GM13977 (cell line): Measurements from ENCODE around the gene CFAP43.

Experiments used
- DNase-seq: peaks from one replicate; pipeline ENCODE4 v3.0.0; 2012; ENCODE audit warnings: low spot score
- CTCF ChIP-seq: IDR thresholded peaks from 2 replicates; pipeline ENCODE4 v1.5.1; 2012; ENCODE audit warnings: mild to moderate bottlenecking, control low read depth; ENCODE audit not compliant: insufficient read depth; ENCODE audit errors: extremely low read depth, missing control alignments
- in situ Hi-C: fragments of 300-500 bp; cut with MboI; formaldehyde crosslinking; loops from one replicate; pipeline ENCODE4 v1.12.0; 2022; ENCODE audit warnings: low sequenced_read_pairs, low pct_unique_long_range_greater_than_20kb, mixed read lengths, inconsistent platforms; ENCODE audit not compliant: unreplicated experiment

The CFAP43 gene

GRCh38 chr10:104119996-104120395 is 112.2 kb downstream of the CFAP43 start:
- no peak for DNase-seq
- in situ Hi-C loops = no loop called here
- TF ChIP-seq CTCF = no peak

GRCh38 chr10:104117839-104118323 is 114.3 kb downstream of the CFAP43 start:
- in situ Hi-C loops = no loop called here
- TF ChIP-seq CTCF = no peak
- DNase-seq = no peak

GRCh38 chr10:104113376-104113956 is 118.7 kb downstream of the CFAP43 start:
- no peak for DNase-seq
- no peak for TF ChIP-seq CTCF
- in situ Hi-C loops = no loop called here

- in situ Hi-C loops = no loop called here
- DNase-seq = no peak
- no peak for TF ChIP-seq CTCF
Measured at GRCh38 chr10:104109908-104110662, 122.1 kb downstream of the CFAP43 start.

GRCh38 chr10:104104926-104105325 is 127.2 kb downstream of the CFAP43 start:
- no peak for TF ChIP-seq CTCF
- in situ Hi-C loops = no loop called here
- no peak for DNase-seq

- in situ Hi-C loops = no loop called here
- no peak for DNase-seq
- TF ChIP-seq CTCF = no peak
Measured at GRCh38 chr10:104104418-104104817, 127.7 kb downstream of the CFAP43 start.
